Measurements from ENCODE around the gene GALNT12.

GALNT12 gene

GRCh38 chr9:98783518-98784226 lies 23.8 kb upstream of the GALNT12 start:
- no peak for DNase-seq (ENCODE audit: low spot score)

- no peak for DNase-seq (ENCODE audit: low spot score)
Measured at GRCh38 chr9:98784831-98785806, 22.4 kb upstream of the GALNT12 start.

- no peak for DNase-seq (ENCODE audit: low spot score)
Measured at GRCh38 chr9:98786750-98787510, 20.5 kb upstream of the GALNT12 start.

GRCh38 chr9:98787766-98788335 lies 19.6 kb upstream of the GALNT12 start:
- DNase-seq (ENCODE audit: low spot score) = no peak

- no peak for DNase-seq (ENCODE audit: low spot score)
Measured at GRCh38 chr9:98789483-98790133, 17.9 kb upstream of the GALNT12 start.

- no peak for DNase-seq (ENCODE audit: low spot score)
Measured at GRCh38 chr9:98790134-98790841, 17.2 kb upstream of the GALNT12 start.

- DNase-seq (ENCODE audit: low spot score) = peak; percentile 57
Measured at GRCh38 chr9:98790842-98791607, 16.4 kb upstream of the GALNT12 start.

GRCh38 chr9:98791608-98792490 lies 15.6 kb upstream of the GALNT12 start:
- no peak for DNase-seq (ENCODE audit: low spot score)

- no peak for DNase-seq (ENCODE audit: low spot score)
Measured at GRCh38 chr9:98793031-98793430, 14.4 kb upstream of the GALNT12 start.

- no peak for DNase-seq (ENCODE audit: low spot score)
Measured at GRCh38 chr9:98794802-98795201, 12.7 kb upstream of the GALNT12 start.

- no peak for DNase-seq (ENCODE audit: low spot score)
Measured at GRCh38 chr9:98795295-98795955, 12.0 kb upstream of the GALNT12 start.

- no peak for DNase-seq (ENCODE audit: low spot score)
Measured at GRCh38 chr9:98795970-98796363, 11.5 kb upstream of the GALNT12 start.

- DNase-seq (ENCODE audit: low spot score) = peak; percentile 63
Measured at GRCh38 chr9:98796364-98797101, 10.9 kb upstream of the GALNT12 start, which contains the start of gene ANKS6. ANKS6 (minus strand) TSS chr9:98796555; CDS start chr9:98796491, 64 bp downstream.

- DNase-seq (ENCODE audit: low spot score) = no peak
Measured at GRCh38 chr9:98797491-98797890, 10.0 kb upstream of the GALNT12 start.

GRCh38 chr9:98798254-98798653 lies 9.2 kb upstream of the GALNT12 start:
- no peak for DNase-seq (ENCODE audit: low spot score)

GRCh38 chr9:98801561-98801960 lies 5.9 kb upstream of the GALNT12 start:
- DNase-seq (ENCODE audit: low spot score) = no peak

- DNase-seq (ENCODE audit: low spot score) = no peak
Measured at GRCh38 chr9:98801969-98802371, 5.5 kb upstream of the GALNT12 start.

GRCh38 chr9:98804083-98804482 lies 3.4 kb upstream of the GALNT12 start:
- no peak for DNase-seq (ENCODE audit: low spot score)

All from pons (tissue), 1 donor.